ENCODE results near the gene ASCC1.

Gene ASCC1

GRCh38 chr10:72177454-72177853, 38.6 kb downstream of the ASCC1 start:
- no peak for TF ChIP-seq CTCF (IDR thresholded peaks at IDR 0.05; ENCODE audit: low read length, missing control alignments)
- no peak for DNase-seq (ENCODE audit: low read depth)

GRCh38 chr10:72176701-72177100, 39.4 kb downstream of the ASCC1 start:
- no peak for TF ChIP-seq CTCF (IDR thresholded peaks at IDR 0.05; ENCODE audit: low read length, missing control alignments)
- H3K4me3 ChIP-seq (replicated peaks; ENCODE audit: low read depth, low read length), result no peak overlapping the region
- DNase-seq (ENCODE audit: low read depth), result no peak

More at GRCh38 chr10:72177454-72177853, 38.6 kb downstream of the ASCC1 start:
- H3K4me3 ChIP-seq (replicated peaks; ENCODE audit: low read depth, low read length), result no peak overlapping the region

- peak; percentile 58 for DNase-seq (ENCODE audit: low read depth)
- H3K4me3 ChIP-seq (replicated peaks; ENCODE audit: low read depth, low read length), result no peak overlapping the region
- no peak for TF ChIP-seq CTCF (IDR thresholded peaks at IDR 0.05; ENCODE audit: low read length, missing control alignments)
Observed at GRCh38 chr10:72175149-72175548, 40.9 kb downstream of the ASCC1 start.

- no peak for TF ChIP-seq CTCF (IDR thresholded peaks at IDR 0.05; ENCODE audit: low read length, missing control alignments)
- DNase-seq (ENCODE audit: low read depth), result no peak
- no peak overlapping the region for H3K4me3 ChIP-seq (replicated peaks; ENCODE audit: low read depth, low read length)
Observed at GRCh38 chr10:72174297-72174662, 41.8 kb downstream of the ASCC1 start.

- no peak for TF ChIP-seq CTCF (IDR thresholded peaks at IDR 0.05; ENCODE audit: low read length, missing control alignments)
- H3K4me3 ChIP-seq (replicated peaks; ENCODE audit: low read depth, low read length), result no peak overlapping the region
- DNase-seq (ENCODE audit: low read depth), result no peak
Observed at GRCh38 chr10:72173619-72174296, 42.3 kb downstream of the ASCC1 start.

- H3K4me3 ChIP-seq (replicated peaks; ENCODE audit: low read depth, low read length), result no peak overlapping the region
- no peak for TF ChIP-seq CTCF (IDR thresholded peaks at IDR 0.05; ENCODE audit: low read length, missing control alignments)
- no peak for DNase-seq (ENCODE audit: low read depth)
Observed at GRCh38 chr10:72173262-72173618, 42.8 kb downstream of the ASCC1 start.

GRCh38 chr10:72171175-72171630, 44.9 kb downstream of the ASCC1 start:
- TF ChIP-seq CTCF (IDR thresholded peaks at IDR 0.05; ENCODE audit: low read length, missing control alignments), result no peak
- peak; percentile 85 for DNase-seq (ENCODE audit: low read depth)
- no peak overlapping the region for H3K4me3 ChIP-seq (replicated peaks; ENCODE audit: low read depth, low read length)

All from fibroblast of pulmonary artery (primary cell).